Activated CD4-positive, alpha-beta T cell treated with anti-CD3 and anti-CD28 coated beads, Interleukin-2, amount 10 ng/mL, durations not matched to agents 24 days and 14 days (primary cell): Measurements from ENCODE around the gene CCNB2. TPM values are rescaled to one million over a fixed set of nuclear protein-coding genes. Genes with fewer than 3 reads are reported as not detected.
A peak's percentile ranks its signal among the peaks of the same experiment; 100 is the strongest.
"Not testable (repeated sequence)": the region's sequence is repeated elsewhere in the genome, so short reads cannot be mapped to it uniquely, and the experiment has no call there.

Source experiments
- DNase-seq: peaks from one replicate; pipeline ENCODE4 v3.0.0; 2022
- H3K27ac Mint-ChIP-seq: one replicate; pipeline ENCODE4 v1.8.0; 2022; ENCODE audit warnings: mild to moderate bottlenecking, mixed read lengths
- H3K27me3 Mint-ChIP-seq: one replicate; pipeline ENCODE4 v1.8.0; 2022; ENCODE audit warnings: mixed read lengths
- H3K36me3 Mint-ChIP-seq: one replicate; pipeline ENCODE4 v1.8.0; 2022; ENCODE audit warnings: low read depth, mild to moderate bottlenecking, mixed read lengths
- H3K4me1 Mint-ChIP-seq: one replicate; pipeline ENCODE4 v1.8.0; 2021; ENCODE audit warnings: mixed read lengths
- H3K4me3 Mint-ChIP-seq: one replicate; pipeline ENCODE4 v1.8.0; 2022; ENCODE audit warnings: mild to moderate bottlenecking, moderate library complexity, mixed read lengths
- H3K9me3 Mint-ChIP-seq: one replicate; pipeline ENCODE4 v1.8.0; 2021; ENCODE audit warnings: mixed read lengths
- intact Hi-C: fragments of 100-400 bp; cut with micrococcal nuclease; formaldehyde crosslinking; loops from one replicate; pipeline ENCODE4 v1.15.1; 2023
- total RNA-seq: library from RNA; stranded (reverse); gene quantifications from 2 replicates; pipeline ENCODE4 v1.2.3, GENCODE V29; 2022

CCNB2 gene
- total RNA-seq, 1 donor from 2014 or later: 39.2 TPM

- no peaks in the 10 kb centered on the region for H3K27me3 Mint-ChIP-seq
- peaks cover 12% of the 10 kb centered on the region for H3K4me1 Mint-ChIP-seq
- H3K36me3 Mint-ChIP-seq: peaks cover 62% of the 10 kb centered on the region
- no peak for DNase-seq
- intact Hi-C loops: no loop called here
- H3K27ac Mint-ChIP-seq: no peak overlapping the region
- no peak overlapping the region for H3K4me3 Mint-ChIP-seq
- H3K9me3 Mint-ChIP-seq: no peaks in the 10 kb centered on the region
Measured at GRCh38 chr15:59116141-59116540, 11.2 kb downstream of the CCNB2 start.

DNA sequence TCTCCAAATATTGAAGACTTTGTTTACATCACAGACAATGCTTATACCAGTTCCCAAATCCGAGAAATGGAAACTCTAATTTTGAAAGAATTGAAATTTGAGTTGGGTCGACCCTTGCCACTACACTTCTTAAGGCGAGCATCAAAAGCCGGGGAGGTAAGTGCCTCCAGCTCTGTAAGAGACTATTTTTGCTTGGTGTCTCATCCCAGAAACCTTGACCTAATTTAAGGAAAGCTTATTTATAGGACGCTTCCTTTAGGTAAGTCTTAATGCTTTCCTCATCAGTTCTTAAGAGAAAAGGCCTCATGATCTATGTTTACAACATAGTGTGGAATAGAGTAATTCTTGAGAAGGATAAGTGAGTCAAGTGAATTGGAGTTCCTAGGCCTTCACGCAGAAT, 11.8 kb downstream of the CCNB2 start:
- peaks cover 12% of the 10 kb centered on the region for H3K4me1 Mint-ChIP-seq
- no peaks in the 10 kb centered on the region for H3K27me3 Mint-ChIP-seq
- H3K27ac Mint-ChIP-seq: no peak overlapping the region
- no peak for DNase-seq
- peaks cover 64% of the 10 kb centered on the region for H3K36me3 Mint-ChIP-seq
- H3K4me3 Mint-ChIP-seq: no peak overlapping the region
- no peaks in the 10 kb centered on the region for H3K9me3 Mint-ChIP-seq
- intact Hi-C loops: no loop called here

- no peaks in the 10 kb centered on the region for H3K27me3 Mint-ChIP-seq
- no peak for DNase-seq
- H3K36me3 Mint-ChIP-seq: peaks cover 70% of the 10 kb centered on the region
Measured at GRCh38 chr15:59119625-59120024, 14.7 kb downstream of the CCNB2 start.

GRCh38 chr15:59120937-59121336, 16.0 kb downstream of the CCNB2 start:
- no peak for DNase-seq
- Mint-ChIP-seq H3K9me3 (peaks cover 3% of the 10 kb centered on the region), H3K27me3 (no peaks in the 10 kb centered on the region), H3K4me1 (peaks cover 6% of the 10 kb centered on the region), H3K4me3 (no peak overlapping the region), H3K36me3 (peaks cover 74% of the 10 kb centered on the region), H3K27ac (peak overlapping the region; percentile 26)
- intact Hi-C loops: no loop called here

More at GRCh38 chr15:59119625-59120024, 14.7 kb downstream of the CCNB2 start:
- Mint-ChIP-seq H3K4me3 (no peak overlapping the region), H3K9me3 (no peaks in the 10 kb centered on the region), H3K4me1 (peaks cover 6% of the 10 kb centered on the region), H3K27ac (no peak overlapping the region)
- intact Hi-C loops: no loop called here

- Mint-ChIP-seq H3K36me3 (peaks cover 80% of the 10 kb centered on the region), H3K9me3 (peaks cover 23% of the 10 kb centered on the region), H3K27me3 (no peaks in the 10 kb centered on the region), H3K4me3 (no peak overlapping the region), H3K4me1 (peaks cover 19% of the 10 kb centered on the region), H3K27ac (no peak overlapping the region)
- intact Hi-C loops: no loop called here
- DNase-seq: no peak
Measured at GRCh38 chr15:59124261-59124660, 19.3 kb downstream of the CCNB2 start.

DNA sequence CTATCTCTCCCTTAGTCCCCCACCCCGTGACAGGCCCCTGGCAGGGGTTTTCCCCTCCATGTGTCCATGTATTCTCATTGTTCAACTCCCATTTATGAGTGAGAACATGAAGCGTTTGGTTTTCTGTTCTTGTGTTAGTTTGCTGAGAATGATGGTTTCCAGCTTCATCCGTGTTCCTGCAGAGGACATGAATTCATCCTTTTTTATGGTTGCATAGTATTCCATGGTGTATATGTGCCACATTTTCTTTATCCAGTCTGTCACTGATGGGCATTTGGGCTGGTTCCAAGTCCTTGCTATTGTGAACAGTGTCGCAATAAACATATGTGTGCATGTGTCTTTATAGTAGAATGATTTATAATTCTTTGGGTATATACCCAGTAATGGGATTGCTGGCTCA, 20.7 kb downstream of the CCNB2 start:
- H3K4me3 Mint-ChIP-seq, H3K27ac Mint-ChIP-seq, intact Hi-C loops, DNase-seq, H3K27me3 Mint-ChIP-seq: not testable (repeated sequence)
- Mint-ChIP-seq H3K36me3 (peaks cover 85% of the 10 kb centered on the region), H3K9me3 (peaks cover 32% of the 10 kb centered on the region), H3K4me1 (peaks cover 17% of the 10 kb centered on the region)

GRCh38 chr15:59127255-59127654, 22.3 kb downstream of the CCNB2 start:
- Mint-ChIP-seq H3K4me1 (peaks cover 15% of the 10 kb centered on the region), H3K36me3 (peaks cover 89% of the 10 kb centered on the region), H3K9me3 (peaks cover 32% of the 10 kb centered on the region)
- H3K27me3 Mint-ChIP-seq, H3K27ac Mint-ChIP-seq, H3K4me3 Mint-ChIP-seq, DNase-seq, intact Hi-C loops: not testable (repeated sequence)

DNA sequence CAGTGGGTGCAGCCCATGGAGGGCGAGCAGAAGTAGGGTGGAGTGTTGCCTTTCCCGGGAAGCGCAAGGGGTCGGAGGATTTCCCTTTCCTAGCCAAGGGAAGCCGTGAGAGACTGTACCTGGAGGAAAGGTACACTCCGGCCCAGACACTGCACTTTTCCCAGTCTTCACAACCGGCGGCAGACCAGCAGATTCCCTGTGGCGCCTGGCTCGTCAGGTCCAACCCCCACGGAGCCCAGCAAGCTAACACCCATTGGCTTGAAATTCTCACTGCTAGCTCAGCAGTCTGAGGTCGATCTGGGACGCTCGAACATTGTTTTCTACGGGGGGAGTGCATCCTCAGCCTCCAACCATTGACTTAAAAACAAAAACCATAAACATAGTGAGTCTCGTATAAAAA, 26.5 kb downstream of the CCNB2 start:
- Mint-ChIP-seq H3K36me3 (peaks cover 80% of the 10 kb centered on the region), H3K4me1 (peaks cover 15% of the 10 kb centered on the region), H3K27ac (no peak overlapping the region), H3K9me3 (peaks cover 26% of the 10 kb centered on the region), H3K27me3 (no peaks in the 10 kb centered on the region), H3K4me3 (no peak overlapping the region)
- intact Hi-C loops: no loop called here
- DNase-seq: no peak

DNA sequence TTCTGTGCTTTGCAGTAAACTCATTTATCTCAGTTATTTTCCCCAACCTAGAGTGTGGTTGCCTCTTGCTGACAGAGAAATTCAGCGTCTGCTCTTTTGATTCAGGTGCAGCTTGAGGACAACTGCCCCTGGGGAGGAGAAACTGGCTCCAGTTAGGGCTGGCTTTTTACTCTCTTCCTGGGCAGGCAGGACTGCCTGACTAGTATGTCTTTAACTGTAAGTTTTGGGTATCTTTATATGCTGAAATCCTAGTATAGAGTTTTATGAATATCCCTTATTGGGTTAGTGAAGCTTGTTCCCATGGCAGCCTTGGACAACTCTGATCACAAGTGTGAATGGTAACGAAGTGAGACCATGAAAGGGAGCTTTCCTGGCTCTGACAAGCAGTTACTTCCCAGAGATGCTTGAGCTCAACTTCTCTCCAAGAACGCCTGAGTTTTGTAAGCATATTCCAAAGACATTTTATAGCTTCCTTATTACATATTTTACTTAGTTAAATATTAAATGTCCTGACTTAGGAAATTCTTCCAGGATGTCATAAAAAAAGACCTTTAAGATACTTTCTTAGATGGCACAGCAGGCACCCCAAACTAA, 27.1 kb downstream of the CCNB2 start:
- H3K4me1 Mint-ChIP-seq: peaks cover 18% of the 10 kb centered on the region
- H3K9me3 Mint-ChIP-seq: peaks cover 24% of the 10 kb centered on the region
- H3K27me3 Mint-ChIP-seq: no peaks in the 10 kb centered on the region
- H3K4me3 Mint-ChIP-seq: no peak overlapping the region
- DNase-seq: no peak
- H3K36me3 Mint-ChIP-seq: peaks cover 75% of the 10 kb centered on the region
- intact Hi-C loops: no loop called here
- no peak overlapping the region for H3K27ac Mint-ChIP-seq

- H3K9me3 Mint-ChIP-seq: peaks cover 13% of the 10 kb centered on the region
- intact Hi-C loops: no loop called here
Measured at GRCh38 chr15:59133929-59134427, 29.0 kb downstream of the CCNB2 start.

DNA sequence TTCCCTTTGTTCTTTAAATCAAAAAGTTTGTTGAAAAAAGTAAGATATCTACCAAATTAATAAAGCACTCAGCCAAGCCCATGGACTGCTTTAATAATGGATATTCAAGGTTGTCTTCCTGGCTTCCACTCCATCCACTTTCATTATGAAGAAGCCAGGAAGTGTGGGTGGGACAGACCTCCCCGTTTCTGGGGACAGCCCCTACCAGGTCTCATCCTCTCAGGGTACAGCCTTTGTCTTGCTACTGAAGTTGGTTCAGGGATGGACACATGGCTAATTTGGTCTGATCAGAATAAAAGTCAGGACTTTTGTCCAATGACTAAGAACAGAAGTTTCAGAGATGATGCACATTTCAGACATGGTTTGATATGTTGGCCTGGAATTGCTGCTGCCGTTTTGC, 32.6 kb downstream of the CCNB2 start:
- peak overlapping the region; percentile 8 for H3K4me3 Mint-ChIP-seq
- no peaks in the 10 kb centered on the region for H3K27me3 Mint-ChIP-seq
- H3K4me1 Mint-ChIP-seq: peaks cover 42% of the 10 kb centered on the region
- intact Hi-C loops: loop anchor here (5.0 kb wide), 1 partner anchor 155 kb away; no protein-coding TSS in a partner anchor
- no peaks in the 10 kb centered on the region for H3K9me3 Mint-ChIP-seq
- peak; percentile 67 for DNase-seq
- peak overlapping the region; percentile 73 for H3K27ac Mint-ChIP-seq
- peaks cover 62% of the 10 kb centered on the region for H3K36me3 Mint-ChIP-seq

More at GRCh38 chr15:59133929-59134427, 29.0 kb downstream of the CCNB2 start:
- Mint-ChIP-seq H3K27ac (no peak overlapping the region), H3K4me1 (peaks cover 24% of the 10 kb centered on the region), H3K36me3 (peaks cover 74% of the 10 kb centered on the region), H3K4me3 (no peak overlapping the region), H3K27me3 (no peaks in the 10 kb centered on the region)
- no peak for DNase-seq

GRCh38 chr15:59138243-59138642, 33.3 kb downstream of the CCNB2 start:
- peak overlapping the region; percentile 8 for H3K4me3 Mint-ChIP-seq
- H3K27me3 Mint-ChIP-seq: no peaks in the 10 kb centered on the region
- intact Hi-C loops: loop anchor here (5.0 kb wide), 1 partner anchor 156 kb away; no protein-coding TSS in a partner anchor
- peak overlapping the region; percentile 73 for H3K27ac Mint-ChIP-seq
- peaks cover 42% of the 10 kb centered on the region for H3K4me1 Mint-ChIP-seq
- peak; percentile 84 for DNase-seq
- H3K9me3 Mint-ChIP-seq: no peaks in the 10 kb centered on the region
- peaks cover 58% of the 10 kb centered on the region for H3K36me3 Mint-ChIP-seq

DNA sequence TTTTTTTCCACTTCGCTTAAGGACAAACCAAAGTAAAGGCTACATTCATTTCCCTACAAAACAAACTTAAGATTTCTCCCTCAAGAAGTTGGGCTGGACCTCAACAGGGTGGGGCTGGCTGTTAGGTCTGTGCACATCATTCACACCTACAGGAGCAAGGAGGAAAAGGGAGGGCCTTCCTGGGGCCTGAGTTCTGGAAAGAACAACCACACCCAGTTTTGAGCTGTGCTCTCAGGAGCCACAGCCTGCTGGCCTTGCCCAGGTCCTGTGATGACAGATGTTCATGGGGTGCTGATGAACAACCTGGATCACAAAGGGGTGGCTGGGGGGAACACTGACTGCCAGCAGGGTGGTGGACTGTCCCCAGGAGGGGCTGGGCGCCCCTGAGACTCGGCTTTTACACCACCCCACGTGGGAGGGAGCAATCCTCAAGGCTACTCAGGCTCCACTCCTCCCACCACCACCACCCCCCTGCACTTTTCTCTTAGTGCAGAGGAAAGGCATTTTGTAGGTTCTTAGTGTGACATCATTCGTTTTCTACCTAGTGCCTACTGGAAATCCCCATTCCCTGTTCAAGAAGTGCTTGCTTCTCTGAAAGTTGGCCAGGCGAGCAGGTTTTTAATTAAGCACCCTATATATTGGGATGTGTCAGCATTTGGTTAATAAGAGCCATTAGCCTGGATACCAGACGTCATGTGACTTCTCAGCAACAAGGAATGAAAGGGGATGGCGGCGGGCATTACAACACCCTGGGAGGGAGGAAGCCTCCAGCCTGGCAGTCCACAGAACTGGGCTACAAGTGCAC, 35.7 kb downstream of the CCNB2 start:
- H3K27ac Mint-ChIP-seq: peak overlapping the region; percentile 78
- H3K27me3 Mint-ChIP-seq: no peaks in the 10 kb centered on the region
- no peak overlapping the region for H3K4me3 Mint-ChIP-seq
- H3K4me1 Mint-ChIP-seq: peaks cover 42% of the 10 kb centered on the region
- intact Hi-C loops: no loop called here
- peaks cover 39% of the 10 kb centered on the region for H3K36me3 Mint-ChIP-seq
- DNase-seq: no peak
- H3K9me3 Mint-ChIP-seq: no peaks in the 10 kb centered on the region

- Mint-ChIP-seq H3K27me3 (no peaks in the 10 kb centered on the region), H3K36me3 (peaks cover 29% of the 10 kb centered on the region), H3K4me1 (peaks cover 26% of the 10 kb centered on the region), H3K9me3 (no peaks in the 10 kb centered on the region), H3K27ac (no peak overlapping the region), H3K4me3 (no peak overlapping the region)
- DNase-seq: no peak
- intact Hi-C loops: no loop called here
Measured at GRCh38 chr15:59143281-59143680, 38.3 kb downstream of the CCNB2 start.
